Measurements from ENCODE around the gene ZNF512.
"Not testable (repeated sequence)": the region's sequence is repeated elsewhere in the genome, so short reads cannot be mapped to it uniquely, and the experiment has no call there.

Gene ZNF512

GRCh38 chr2:27582695-27583389 lies at the start of gene ZNF512:
ZNF512 (plus strand) TSS chr2:27583042; CDS start chr2:27583113, 71 bp downstream.
- DNase-seq = peak; percentile 92

- no peak for DNase-seq
Measured at GRCh38 chr2:27537287-27537686, 45.6 kb upstream of the ZNF512 start.

GRCh38 chr2:27538839-27539450 lies 43.9 kb upstream of the ZNF512 start:
- not testable (repeated sequence) for DNase-seq

- not testable (repeated sequence) for DNase-seq
Measured at GRCh38 chr2:27539649-27540048, 43.2 kb upstream of the ZNF512 start.

- DNase-seq = no peak
Measured at GRCh38 chr2:27544143-27544821, 38.6 kb upstream of the ZNF512 start.

- peak; percentile 5 for DNase-seq
Measured at GRCh38 chr2:27545348-27546141, 37.3 kb upstream of the ZNF512 start.

- DNase-seq = no peak
Measured at GRCh38 chr2:27549303-27549702, 33.5 kb upstream of the ZNF512 start.

- DNase-seq = no peak
Measured at GRCh38 chr2:27551514-27551913, 31.3 kb upstream of the ZNF512 start.

GRCh38 chr2:27552941-27553340 lies 29.9 kb upstream of the ZNF512 start:
- DNase-seq = no peak

GRCh38 chr2:27554451-27554850 lies 28.4 kb upstream of the ZNF512 start:
- DNase-seq = not testable (repeated sequence)

GRCh38 chr2:27559228-27559627 lies 23.6 kb upstream of the ZNF512 start:
- DNase-seq = no peak

- no peak for DNase-seq
Measured at GRCh38 chr2:27561060-27561459, 21.8 kb upstream of the ZNF512 start.

- DNase-seq = no peak
Measured at GRCh38 chr2:27566628-27567027, 16.2 kb upstream of the ZNF512 start.

GRCh38 chr2:27569398-27569797 lies 13.4 kb upstream of the ZNF512 start:
- no peak for DNase-seq

GRCh38 chr2:27571197-27571596 lies 11.6 kb upstream of the ZNF512 start:
- no peak for DNase-seq

GRCh38 chr2:27571681-27572080 lies 11.2 kb upstream of the ZNF512 start:
- DNase-seq = no peak

- peak; percentile 62 for DNase-seq
Measured at GRCh38 chr2:27572439-27572838, 10.4 kb upstream of the ZNF512 start.

- peak; percentile 64 for DNase-seq
Measured at GRCh38 chr2:27572998-27573429, 9.8 kb upstream of the ZNF512 start.

- DNase-seq = no peak
Measured at GRCh38 chr2:27573452-27573851, 9.4 kb upstream of the ZNF512 start.

GRCh38 chr2:27581417-27582128 lies 1.3 kb upstream of the ZNF512 start:
- DNase-seq = no peak

GRCh38 chr2:27582129-27582694 lies 630 bp upstream of the ZNF512 start:
- no peak for DNase-seq

GRCh38 chr2:27583390-27583915 lies 611 bp downstream of the ZNF512 start:
- DNase-seq = no peak
